GM12874 (cell line): ENCODE data around the gene C14orf180.

Experiments used
- CTCF ChIP-seq: IDR thresholded peaks from 2 replicates; pipeline ENCODE4 v1.5.1; 2011; ENCODE audit warnings: low read depth, mild to moderate bottlenecking, control low read depth, low read length, moderate library complexity; ENCODE audit not compliant: insufficient read depth

The C14orf180 gene

GRCh38 chr14:104637546-104638003, 58.0 kb downstream of the C14orf180 start:
- no peak for TF ChIP-seq CTCF

GRCh38 chr14:104638190-104638589, 58.6 kb downstream of the C14orf180 start:
- no peak for TF ChIP-seq CTCF

GRCh38 chr14:104638927-104639450, 59.4 kb downstream of the C14orf180 start:
- no peak for TF ChIP-seq CTCF

- TF ChIP-seq CTCF = no peak
Measured at GRCh38 chr14:104639471-104639870, 59.9 kb downstream of the C14orf180 start.
